Measurements from ENCODE around the gene NR2C2.

- TF ChIP-seq CTCF (IDR thresholded peaks at IDR 0.05) (no peak), POLR2A (IDR thresholded peaks at IDR 0.05) (no peak), POLR2AphosphoS5 (IDR thresholded peaks at IDR 0.05) (no peak), EP300 (IDR thresholded peaks at IDR 0.05) (no peak)
Measured at GRCh38 chr3:15023719-15024118, 76.3 kb downstream of the NR2C2 start.
